Measurements from ENCODE around the gene MYH6. TPM values are rescaled to one million over a fixed set of nuclear protein-coding genes. Genes with fewer than 3 reads are reported as not detected.
"Not testable (repeated sequence)": the region's sequence is repeated elsewhere in the genome, so short reads cannot be mapped to it uniquely, and the experiment has no call there.

The MYH6 gene
- total RNA-seq, 4 donors from 2014 or later = 0.20 TPM; not detected in 3

DNA sequence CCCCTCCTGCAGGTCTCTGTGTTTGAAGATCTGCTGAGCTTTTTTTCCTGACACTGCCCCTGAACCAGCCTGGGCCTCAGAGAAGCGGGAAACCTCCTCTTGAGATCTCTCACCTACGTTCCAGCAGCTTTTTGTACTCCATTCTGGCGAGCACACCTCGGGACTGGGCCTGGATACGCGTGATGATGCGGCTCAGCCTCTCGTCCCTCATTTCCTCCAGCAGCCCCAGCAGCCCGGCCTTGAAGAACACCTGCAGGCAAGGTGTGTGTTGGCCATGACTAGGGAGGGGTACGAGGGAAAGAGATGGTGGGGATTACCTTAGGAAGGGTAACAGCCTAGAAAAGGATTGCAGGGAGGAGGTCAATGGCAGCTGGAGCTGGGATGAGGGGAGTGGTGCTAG is 17.1 kb upstream of the MYH6 start:
- WGBS, 2 donors = 82 to 83% methylated on average over 10 of the region's 10 CpGs
- H3K4me3 ChIP-seq (ENCODE audit: low read depth, poor library complexity, severe bottlenecking) = no peak overlapping the region
- DNase-seq (ENCODE audit: low spot score in 2 of 2) = no peak
- TF ChIP-seq, protein P1, sequence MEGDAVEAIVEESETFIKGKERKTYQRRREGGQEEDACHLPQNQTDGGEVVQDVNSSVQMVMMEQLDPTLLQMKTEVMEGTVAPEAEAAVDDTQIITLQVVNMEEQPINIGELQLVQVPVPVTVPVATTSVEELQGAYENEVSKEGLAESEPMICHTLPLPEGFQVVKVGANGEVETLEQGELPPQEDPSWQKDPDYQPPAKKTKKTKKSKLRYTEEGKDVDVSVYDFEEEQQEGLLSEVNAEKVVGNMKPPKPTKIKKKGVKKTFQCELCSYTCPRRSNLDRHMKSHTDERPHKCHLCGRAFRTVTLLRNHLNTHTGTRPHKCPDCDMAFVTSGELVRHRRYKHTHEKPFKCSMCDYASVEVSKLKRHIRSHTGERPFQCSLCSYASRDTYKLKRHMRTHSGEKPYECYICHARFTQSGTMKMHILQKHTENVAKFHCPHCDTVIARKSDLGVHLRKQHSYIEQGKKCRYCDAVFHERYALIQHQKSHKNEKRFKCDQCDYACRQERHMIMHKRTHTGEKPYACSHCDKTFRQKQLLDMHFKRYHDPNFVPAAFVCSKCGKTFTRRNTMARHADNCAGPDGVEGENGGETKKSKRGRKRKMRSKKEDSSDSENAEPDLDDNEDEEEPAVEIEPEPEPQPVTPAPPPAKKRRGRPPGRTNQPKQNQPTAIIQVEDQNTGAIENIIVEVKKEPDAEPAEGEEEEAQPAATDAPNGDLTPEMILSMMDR (IDR thresholded peaks at IDR 0.05) = no peak
- no peak for TF ChIP-seq POLR2A (IDR thresholded peaks at IDR 0.05)
- intact Hi-C loops (cut with DNase I; ENCODE audit: low total_unique reads) = no loop called here

DNA sequence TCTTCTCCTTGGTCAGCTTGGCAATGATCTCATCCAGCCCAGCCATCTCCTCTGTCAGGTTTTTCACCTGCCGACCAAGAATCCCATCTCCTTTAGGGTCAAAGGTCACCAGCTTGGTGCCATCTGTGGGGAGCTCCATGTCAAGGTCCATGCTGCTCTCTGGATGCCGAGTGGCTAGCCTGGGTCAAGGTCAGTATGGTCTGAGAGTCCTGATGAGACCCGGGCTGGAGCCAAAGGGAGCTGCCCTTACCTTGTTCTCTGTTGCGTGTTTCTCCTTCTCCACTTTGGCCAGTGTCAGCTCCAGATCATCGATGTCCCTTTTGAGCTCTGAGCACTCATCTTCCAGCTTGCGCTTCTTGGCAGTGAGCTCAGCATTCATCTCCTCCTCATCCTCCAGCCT is 15.6 kb upstream of the MYH6 start:
- no peak for DNase-seq (ENCODE audit: low spot score in 2 of 2)
- intact Hi-C loops (cut with DNase I; ENCODE audit: low total_unique reads) = no loop called here

GRCh38 chr14:23421594-23421993 is 13.5 kb upstream of the MYH6 start:
- no peak for TF ChIP-seq POLR2A (IDR thresholded peaks at IDR 0.05)
- TF ChIP-seq, protein P1 (IDR thresholded peaks at IDR 0.05) = no peak
- intact Hi-C loops (cut with DNase I; ENCODE audit: low total_unique reads) = no loop called here
- no peak for DNase-seq (ENCODE audit: low spot score in 2 of 2)
- H3K4me3 ChIP-seq (ENCODE audit: low read depth, poor library complexity, severe bottlenecking) = no peak overlapping the region

More for the DNA sequence above, 15.6 kb upstream of the MYH6 start:
- no peak overlapping the region for H3K4me3 ChIP-seq (ENCODE audit: low read depth, poor library complexity, severe bottlenecking)
- TF ChIP-seq POLR2A (IDR thresholded peaks at IDR 0.05) = no peak
- TF ChIP-seq, protein P1 (IDR thresholded peaks at IDR 0.05) = no peak
- 86 to 87% methylated on average over 6 of the region's 6 CpGs for WGBS, 2 donors

DNA sequence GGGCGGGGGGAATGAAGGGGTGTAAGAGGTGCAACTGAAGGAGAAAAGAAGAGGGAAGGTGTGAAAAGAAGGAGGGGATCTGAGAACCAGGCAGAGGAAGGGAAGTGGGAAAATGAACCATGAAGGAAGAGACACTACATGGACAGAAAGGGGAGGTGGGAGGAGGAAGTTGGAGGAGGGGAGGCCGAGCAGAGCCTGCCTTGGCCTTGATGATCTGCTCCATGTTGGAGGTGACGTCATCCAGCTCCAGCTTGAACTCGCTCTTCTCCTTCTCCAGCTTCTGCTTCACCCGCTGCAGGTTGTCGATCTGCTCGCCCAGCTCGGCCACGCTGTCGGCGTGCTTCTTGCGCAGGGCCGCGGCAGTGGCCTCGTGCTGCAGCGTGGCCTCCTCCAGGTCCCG is 11.6 kb upstream of the MYH6 start:
- intact Hi-C loops (cut with DNase I; ENCODE audit: low total_unique reads); DNase-seq (ENCODE audit: low spot score in 2 of 2); H3K4me3 ChIP-seq (ENCODE audit: low read depth, poor library complexity, severe bottlenecking): not testable (repeated sequence)
- 78 to 90% methylated on average over 6 to 7 of the region's 17 CpGs for WGBS, 2 donors

- no peak for DNase-seq (ENCODE audit: low spot score in 2 of 2)
- TF ChIP-seq, protein P1 (IDR thresholded peaks at IDR 0.05) = no peak
- no peak for TF ChIP-seq POLR2A (IDR thresholded peaks at IDR 0.05)
- WGBS, 2 donors = 88 to 89% methylated on average over 11 to 21 of the region's 21 CpGs
- no peak overlapping the region for H3K4me3 ChIP-seq (ENCODE audit: low read depth, poor library complexity, severe bottlenecking)
- intact Hi-C loops (cut with DNase I; ENCODE audit: low total_unique reads) = no loop called here
Observed at GRCh38 chr14:23418021-23418420, 9.9 kb upstream of the MYH6 start.

DNA sequence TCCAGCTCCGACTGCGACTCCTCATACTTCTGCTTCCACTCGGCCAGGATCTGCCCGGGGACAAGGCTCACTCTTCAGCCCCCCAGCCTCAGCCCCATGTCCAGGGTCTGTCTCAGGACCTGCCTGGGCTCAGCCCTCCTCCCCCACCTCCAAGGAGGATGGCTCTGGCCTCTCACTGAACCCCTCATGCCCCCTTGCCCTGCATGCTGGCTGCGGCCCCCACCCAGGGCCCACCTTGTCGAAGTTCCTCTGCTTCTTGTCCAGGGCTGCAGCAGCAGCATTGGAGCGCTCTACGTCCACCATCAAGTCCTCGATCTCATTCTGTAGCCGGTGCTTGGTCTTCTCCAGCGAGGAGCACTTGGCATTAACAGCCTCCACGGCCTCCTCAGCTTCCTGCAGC is 9.2 kb upstream of the MYH6 start:
- intact Hi-C loops (cut with DNase I; ENCODE audit: low total_unique reads); DNase-seq (ENCODE audit: low spot score in 2 of 2); H3K4me3 ChIP-seq (ENCODE audit: low read depth, poor library complexity, severe bottlenecking): not testable (repeated sequence)
- 81 to 85% methylated on average over 12 of the region's 12 CpGs for WGBS, 2 donors

GRCh38 chr14:23416801-23417200 is 8.7 kb upstream of the MYH6 start:
- intact Hi-C loops (cut with DNase I; ENCODE audit: low total_unique reads) = no loop called here
- WGBS, 2 donors = 83 to 84% methylated on average over 11 of the region's 11 CpGs
- H3K4me3 ChIP-seq (ENCODE audit: low read depth, poor library complexity, severe bottlenecking) = no peak overlapping the region
- no peak for DNase-seq (ENCODE audit: low spot score in 2 of 2)
- TF ChIP-seq, protein P1 (IDR thresholded peaks at IDR 0.05) = no peak
- no peak for TF ChIP-seq POLR2A (IDR thresholded peaks at IDR 0.05)

Data from lower leg skin (tissue), 4 donors.